Measurements from ENCODE around the gene OR52A1.
"Not testable (repeated sequence)": the region's sequence is repeated elsewhere in the genome, so short reads cannot be mapped to it uniquely, and the experiment has no call there.

Gene OR52A1

GRCh38 chr11:5154657-5155056, at the start of gene OR52A1:
Gene OR52A1 (minus strand): TSS chr11:5154757. CDS start chr11:5152369, 2,388 bp downstream.
- DNase-seq: no peak

- no peak for DNase-seq
These were observed 48.8 kb upstream of the OR52A1 start for GRCh38 chr11:5203366-5203765.

GRCh38 chr11:5200582-5200981, 46.0 kb upstream of the OR52A1 start, which contains the start of gene OR51V1:
Gene OR51V1 (minus strand): TSS chr11:5200682. CDS start chr11:5200682, 0 bp downstream.
- DNase-seq: no peak

GRCh38 chr11:5198285-5198684, 43.7 kb upstream of the OR52A1 start:
- DNase-seq: no peak

- no peak for DNase-seq
These were observed 43.0 kb upstream of the OR52A1 start for GRCh38 chr11:5197536-5197935.

- DNase-seq: no peak
These were observed 42.2 kb upstream of the OR52A1 start for GRCh38 chr11:5196731-5197130.

GRCh38 chr11:5196067-5196466, 41.5 kb upstream of the OR52A1 start:
- no peak for DNase-seq

- no peak for DNase-seq
These were observed 38.2 kb upstream of the OR52A1 start for GRCh38 chr11:5192738-5193137.

GRCh38 chr11:5188201-5188600, 33.6 kb upstream of the OR52A1 start:
- DNase-seq: no peak

GRCh38 chr11:5178046-5178837, 23.7 kb upstream of the OR52A1 start:
- no peak for DNase-seq

- no peak for DNase-seq
These were observed 20.4 kb upstream of the OR52A1 start for GRCh38 chr11:5174934-5175333.

- DNase-seq: no peak
These were observed 17.3 kb upstream of the OR52A1 start for GRCh38 chr11:5171856-5172255.

GRCh38 chr11:5165898-5166297, 11.3 kb upstream of the OR52A1 start:
- not testable (repeated sequence) for DNase-seq

- not testable (repeated sequence) for DNase-seq
These were observed 10.2 kb upstream of the OR52A1 start for GRCh38 chr11:5164807-5165206.

- not testable (repeated sequence) for DNase-seq
These were observed 6.5 kb upstream of the OR52A1 start for GRCh38 chr11:5161045-5161444.

GRCh38 chr11:5160217-5160616, 5.7 kb upstream of the OR52A1 start:
- not testable (repeated sequence) for DNase-seq

GRCh38 chr11:5159806-5160205, 5.2 kb upstream of the OR52A1 start:
- DNase-seq: no peak

- DNase-seq: no peak
These were observed 754 bp downstream of the OR52A1 start for GRCh38 chr11:5153574-5154431.

GRCh38 chr11:5151713-5152153, 2.8 kb downstream of the OR52A1 start:
- no peak for DNase-seq

GRCh38 chr11:5144206-5144605, 10.4 kb downstream of the OR52A1 start:
- DNase-seq: not testable (repeated sequence)

- no peak for DNase-seq
These were observed 16.6 kb downstream of the OR52A1 start, which contains the start of gene OR52A5 for GRCh38 chr11:5137996-5138395. Gene OR52A5 (minus strand): TSS chr11:5138356. CDS start chr11:5132642, 5,714 bp downstream.

GRCh38 chr11:5137014-5137413, 17.5 kb downstream of the OR52A1 start:
- no peak for DNase-seq

GRCh38 chr11:5136261-5136660, 18.3 kb downstream of the OR52A1 start:
- DNase-seq: no peak

Measured in kidney glomerular epithelial cell (primary cell).